HT1080 (cell line): Measurements from ENCODE around the gene GMPR2. TPM values are rescaled to one million over a fixed set of nuclear protein-coding genes. Genes with fewer than 3 reads are reported as not detected.

Source experiments
- DNase-seq: peaks from one replicate; pipeline ENCODE4 v3.0.0-alpha.2; 2015; ENCODE audit warnings: low read depth
- total RNA-seq: library from RNA; depleted of rRNA; stranded (reverse); fragments of >200 nt; shearing (Covaris generic); gene quantifications from 2 replicates; pipeline ENCODE4 v1.2.3, GENCODE V29; 2014

Gene GMPR2
- total RNA-seq, 1 experiment from 2014 or later = 92.5 TPM

- no peak for DNase-seq
These were observed 17.6 kb downstream of the GMPR2 start for GRCh38 chr14:24250354-24250753.

GRCh38 chr14:24251880-24252288, 19.2 kb downstream of the GMPR2 start:
- DNase-seq = no peak

- no peak for DNase-seq
These were observed 19.8 kb downstream of the GMPR2 start for GRCh38 chr14:24252289-24253124.

- DNase-seq = no peak
These were observed 21.2 kb downstream of the GMPR2 start for GRCh38 chr14:24253936-24254335.

- no peak for DNase-seq
These were observed 22.1 kb downstream of the GMPR2 start for GRCh38 chr14:24254630-24255392.

GRCh38 chr14:24255438-24255837, 22.7 kb downstream of the GMPR2 start:
- no peak for DNase-seq

GRCh38 chr14:24255931-24256711, 23.4 kb downstream of the GMPR2 start:
- no peak for DNase-seq

GRCh38 chr14:24256960-24257359, 24.2 kb downstream of the GMPR2 start:
- DNase-seq = no peak

- DNase-seq = no peak
These were observed 25.4 kb downstream of the GMPR2 start for GRCh38 chr14:24258119-24258518.

GRCh38 chr14:24258548-24259265, 26.0 kb downstream of the GMPR2 start:
- DNase-seq = no peak

GRCh38 chr14:24259282-24260025, 26.7 kb downstream of the GMPR2 start:
- DNase-seq = no peak

- no peak for DNase-seq
These were observed 27.5 kb downstream of the GMPR2 start for GRCh38 chr14:24260026-24260779.

GRCh38 chr14:24260780-24261157, 28.0 kb downstream of the GMPR2 start:
- no peak for DNase-seq

GRCh38 chr14:24261256-24261968, 28.7 kb downstream of the GMPR2 start:
- DNase-seq = no peak

GRCh38 chr14:24261969-24262327, 29.2 kb downstream of the GMPR2 start:
- no peak for DNase-seq

- DNase-seq = no peak
These were observed 30.3 kb downstream of the GMPR2 start, which contains the start of gene TGM1 for GRCh38 chr14:24262821-24263733. Gene TGM1, minus strand, starts transcription at chr14:24263177. Its CDS starts 825 bp downstream, at chr14:24262352.

GRCh38 chr14:24263848-24264247, 31.1 kb downstream of the GMPR2 start:
- DNase-seq = no peak

- no peak for DNase-seq
These were observed 31.6 kb downstream of the GMPR2 start for GRCh38 chr14:24264298-24264697.
